Sigmoid colon (tissue), 4 donors: ENCODE data around the gene NGF.

ENCODE experiments used
- CTCF ChIP-seq, 4 experiments: fragments of 450-650 bp in 3 of 4; fragments of 200-600 bp in 1 of 4; IDR thresholded peaks; one replicate each; pipeline ENCODE4 v1.5.1; 2016 to 2019; ENCODE audit warnings: antibody characterized with exemption in 4 of 4, mild to moderate bottlenecking in 3 of 4, moderate library complexity in 2 of 4
- POLR2AphosphoS5 ChIP-seq, 4 donors: sonication (generic); formaldehyde crosslinking; IDR thresholded peaks; one replicate each; pipeline ENCODE4 v1.6.1; 2017; ENCODE audit warnings: antibody characterized with exemption in 4 of 4

GRCh38 chr1:115356356-115356755 is 18.3 kb upstream of the NGF start:
- TF ChIP-seq CTCF (IDR thresholded peaks at IDR 0.05) (no peak), POLR2AphosphoS5 (IDR thresholded peaks at IDR 0.05) (no peak)
